GM13977 (cell line): ENCODE results near the gene RGPD3.
"Not testable (repeated sequence)": the region's sequence is repeated elsewhere in the genome, so short reads cannot be mapped to it uniquely, and the experiment has no call there.

Source experiments
- DNase-seq: peaks from one replicate; pipeline ENCODE4 v3.0.0; 2012; ENCODE audit warnings: low spot score
- CTCF ChIP-seq: IDR thresholded peaks from 2 replicates; pipeline ENCODE4 v1.5.1; 2012; ENCODE audit warnings: mild to moderate bottlenecking, control low read depth; ENCODE audit not compliant: insufficient read depth; ENCODE audit errors: extremely low read depth, missing control alignments
- in situ Hi-C: fragments of 300-500 bp; cut with MboI; formaldehyde crosslinking; loops from one replicate; pipeline ENCODE4 v1.12.0; 2022; ENCODE audit warnings: low sequenced_read_pairs, low pct_unique_long_range_greater_than_20kb, mixed read lengths, inconsistent platforms; ENCODE audit not compliant: unreplicated experiment

Gene RGPD3

GRCh38 chr2:106500350-106500749 is 32.1 kb upstream of the RGPD3 start:
- DNase-seq, in situ Hi-C loops: not testable (repeated sequence)

- DNase-seq, in situ Hi-C loops: not testable (repeated sequence)
Observed at GRCh38 chr2:106498549-106498948, 30.3 kb upstream of the RGPD3 start.

- DNase-seq, in situ Hi-C loops: not testable (repeated sequence)
Observed at GRCh38 chr2:106492913-106493312, 24.7 kb upstream of the RGPD3 start.

- DNase-seq, in situ Hi-C loops: not testable (repeated sequence)
Observed at GRCh38 chr2:106492399-106492798, 24.2 kb upstream of the RGPD3 start.

GRCh38 chr2:106489701-106490100 is 21.5 kb upstream of the RGPD3 start:
- in situ Hi-C loops, DNase-seq: not testable (repeated sequence)

GRCh38 chr2:106487386-106488191 is 19.4 kb upstream of the RGPD3 start:
- in situ Hi-C loops, DNase-seq: not testable (repeated sequence)

GRCh38 chr2:106486551-106487385 is 18.6 kb upstream of the RGPD3 start, which contains the start of gene CD8B2:
CD8B2 (plus strand) TSS chr2:106487364; CDS start chr2:106487427, 63 bp downstream.
- in situ Hi-C loops, DNase-seq: not testable (repeated sequence)

- in situ Hi-C loops, DNase-seq: not testable (repeated sequence)
Observed at GRCh38 chr2:106479563-106479962, 11.3 kb upstream of the RGPD3 start.

GRCh38 chr2:106477647-106478046 is 9.4 kb upstream of the RGPD3 start:
- DNase-seq, in situ Hi-C loops: not testable (repeated sequence)

- DNase-seq, in situ Hi-C loops: not testable (repeated sequence)
- TF ChIP-seq CTCF, result peak; percentile 45
Observed at GRCh38 chr2:106470658-106471057, 2.4 kb upstream of the RGPD3 start.

GRCh38 chr2:106467516-106467915 is 697 bp downstream of the RGPD3 start:
- DNase-seq, in situ Hi-C loops: not testable (repeated sequence)

GRCh38 chr2:106461882-106462281 is 6.3 kb downstream of the RGPD3 start:
- in situ Hi-C loops, DNase-seq: not testable (repeated sequence)
- peak; percentile 45 for TF ChIP-seq CTCF

- DNase-seq, in situ Hi-C loops: not testable (repeated sequence)
Observed at GRCh38 chr2:106390680-106391079, 77.5 kb downstream of the RGPD3 start.

GRCh38 chr2:106388814-106389410 is 79.3 kb downstream of the RGPD3 start:
- DNase-seq, in situ Hi-C loops: not testable (repeated sequence)

- DNase-seq, in situ Hi-C loops: not testable (repeated sequence)
Observed at GRCh38 chr2:106384548-106384947, 83.7 kb downstream of the RGPD3 start.
